ENCODE measurements around the gene C1QA. TPM values are rescaled to one million over a fixed set of nuclear protein-coding genes. Genes with fewer than 3 reads are reported as not detected.

C1QA gene
- total and polyA plus RNA-seq, 2 of the 13 experiments (the other 11 are each of a cell fraction or from before 2014, with no cell fraction given) = not detected

DNA sequence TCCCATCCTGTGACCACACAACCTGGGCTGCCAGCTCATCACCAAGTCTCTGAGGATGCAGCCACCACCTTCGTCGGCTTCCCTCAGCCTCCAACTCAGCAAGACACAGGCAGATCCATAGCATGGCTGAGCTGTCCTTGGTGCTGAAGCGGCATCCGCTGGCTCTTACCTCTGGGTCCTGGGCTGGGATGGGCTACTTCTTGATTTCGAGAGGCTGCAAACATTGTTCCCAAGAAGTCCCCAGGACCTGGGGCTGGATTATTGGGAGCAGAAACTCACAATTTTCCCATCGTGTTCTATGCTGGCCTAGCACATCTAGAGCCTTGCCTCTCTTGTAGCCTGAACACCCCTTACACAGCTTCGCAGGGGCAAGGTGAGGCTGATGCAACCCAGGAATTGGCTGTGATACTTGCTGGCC, 24.9 kb upstream of the C1QA start (continued):
- TF ChIP-seq BCL3 (CRISPR knock-in tag; IDR thresholded peaks at IDR 0.05) (no peak), SRSF1 (optimal IDR thresholded peaks at IDR 0.05; ENCODE audit: low read depth, low read length) (no peak), PPARG (CRISPR knock-in tag; conservative IDR thresholded peaks at IDR 0.05) (no peak), NKX3-1 (CRISPR knock-in tag; IDR thresholded peaks at IDR 0.05) (peak; percentile 80; the same call in 1 of the 2 replicates), ELF4 (CRISPR knock-in tag; IDR thresholded peaks at IDR 0.05; ENCODE audit: borderline replicate concordance) (no peak), KAT7 (CRISPR knock-in tag; IDR thresholded peaks at IDR 0.05; ENCODE audit: borderline replicate concordance) (no peak), FOXP1 (IDR thresholded peaks at IDR 0.05) (no peak), FOXP1 (CRISPR knock-in tag; IDR thresholded peaks at IDR 0.05) (no peak), CAMTA2 (CRISPR knock-in tag; IDR thresholded peaks at IDR 0.05; ENCODE audit: borderline replicate concordance) (no peak), SNAPC5 (CRISPR knock-in tag; IDR thresholded peaks at IDR 0.05; ENCODE audit: borderline replicate concordance) (no peak), ZNF407 (CRISPR knock-in tag; IDR thresholded peaks at IDR 0.05; ENCODE audit: not compliant biosample characterization) (no peak), NCOR1 (IDR thresholded peaks at IDR 0.05; ENCODE audit: borderline replicate concordance, low read length) (no peak), ZNF12 (CRISPR knock-in tag; IDR thresholded peaks at IDR 0.05) (0 out of 2 replicates have a peak, but pooled peaks have one; percentile 58), THRA (CRISPR knock-in tag; IDR thresholded peaks at IDR 0.05; ENCODE audit: borderline replicate concordance) (0 out of 2 replicates have a peak, but pooled peaks have one; percentile 52), BRF2 (CRISPR knock-in tag; IDR thresholded peaks at IDR 0.05) (no peak)
- TF ChIP-seq, protein P1, sequence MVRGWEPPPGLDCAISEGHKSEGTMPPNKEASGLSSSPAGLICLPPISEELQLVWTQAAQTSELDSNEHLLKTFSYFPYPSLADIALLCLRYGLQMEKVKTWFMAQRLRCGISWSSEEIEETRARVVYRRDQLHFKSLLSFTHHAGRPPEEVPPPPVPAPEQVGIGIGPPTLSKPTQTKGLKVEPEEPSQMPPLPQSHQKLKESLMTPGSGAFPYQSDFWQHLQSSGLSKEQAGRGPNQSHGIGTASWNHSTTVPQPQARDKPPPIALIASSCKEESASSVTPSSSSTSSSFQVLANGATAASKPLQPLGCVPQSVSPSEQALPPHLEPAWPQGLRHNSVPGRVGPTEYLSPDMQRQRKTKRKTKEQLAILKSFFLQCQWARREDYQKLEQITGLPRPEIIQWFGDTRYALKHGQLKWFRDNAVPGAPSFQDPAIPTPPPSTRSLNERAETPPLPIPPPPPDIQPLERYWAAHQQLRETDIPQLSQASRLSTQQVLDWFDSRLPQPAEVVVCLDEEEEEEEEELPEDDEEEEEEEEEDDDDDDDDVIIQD (CRISPR knock-in tag; IDR thresholded peaks at IDR 0.05; ENCODE audit: low read depth) = 0 out of 2 replicates have a peak, but pooled peaks have one; percentile 16

All from HepG2 (cell line).